PC-9 (cell line): Measurements from ENCODE around the gene USP28. TPM values are rescaled to one million over a fixed set of nuclear protein-coding genes. Genes with fewer than 3 reads are reported as not detected.
"Not testable (repeated sequence)": the region's sequence is repeated elsewhere in the genome, so short reads cannot be mapped to it uniquely, and the experiment has no call there.

Experiments
- Bru-seq: library from RNA; stranded (reverse); fragments of 400-500 nt; gene quantifications from one replicate; lab custom pipeline; 2021; lab: Mats Ljungman, UMichigan
- BruChase-seq, 2 experiments: library from RNA; stranded (reverse); fragments of 400-500 nt; gene quantifications; one replicate each; lab custom pipeline; 2021; lab: Mats Ljungman, UMichigan
- BruUV-seq: library from RNA; stranded (reverse); fragments of 400-500 nt; replicated peaks from 2 replicates; lab custom pipeline; 2021; lab: Mats Ljungman, UMichigan
- CTCF ChIA-PET: fragments of 300-600 bp; sonication (Branson Sonifier 250); formaldehyde crosslinking; loops from one replicate; lab custom pipeline; 2022; ENCODE audit warnings: antibody characterized with exemption; lab: Charles Lee
- POLR2A ChIA-PET: fragments of 300-600 bp; sonication (Branson Sonifier 250); formaldehyde crosslinking; loops from one replicate; lab custom pipeline; 2022; ENCODE audit warnings: antibody characterized with exemption; ENCODE audit not compliant: unreplicated experiment; lab: Charles Lee
- DNase-seq, 2 experiments: peaks; one replicate each; pipeline versions ENCODE4 v3.0.0 to v3.0.0-alpha.2; 2015 to 2022; ENCODE audit warnings: mixed read lengths in 1 of 2
- H2AFZ ChIP-seq: fragments of 200-600 bp; sonication (generic); 2 replicates; pipeline ENCODE4 v1.8.1; 2017; ENCODE audit warnings: antibody characterized with exemption
- H3F3A ChIP-seq: fragments of 200-600 bp; sonication (generic); 2 replicates; pipeline ENCODE4 v1.8.1; 2017; ENCODE audit warnings: antibody characterized with exemption, mild to moderate bottlenecking, low read depth; ENCODE audit not compliant: insufficient read depth
- H3K27ac ChIP-seq: fragments of 200-600 bp; sonication (generic); 2 replicates; pipeline ENCODE4 v1.6.1; 2016; ENCODE audit warnings: mixed run types
- H3K27me3 ChIP-seq: fragments of 200-600 bp; sonication (generic); 2 replicates; pipeline ENCODE4 v1.6.1; 2016; ENCODE audit warnings: low read depth, mixed run types; ENCODE audit not compliant: insufficient read depth
- H3K36me3 ChIP-seq: fragments of 200-600 bp; sonication (generic); 2 replicates; pipeline ENCODE4 v1.6.1; 2016; ENCODE audit warnings: low read depth, mixed run types
- H3K4me1 ChIP-seq: fragments of 200-600 bp; sonication (generic); replicated peaks from 2 replicates; pipeline ENCODE4 v1.6.1; 2016; ENCODE audit warnings: mixed run types; ENCODE audit not compliant: insufficient read depth
- H3K4me2 ChIP-seq: fragments of 200-600 bp; sonication (generic); 2 replicates; pipeline ENCODE4 v1.6.1; 2017; ENCODE audit warnings: mixed run types
- H3K4me3 ChIP-seq: fragments of 200-600 bp; sonication (generic); 2 replicates; pipeline ENCODE4 v1.6.1; 2016; ENCODE audit warnings: mixed run types
- H3K79me2 ChIP-seq: fragments of 200-600 bp; sonication (generic); 2 replicates; pipeline ENCODE4 v1.6.1; 2017; ENCODE audit warnings: low read depth, mixed run types
- H3K9me2 ChIP-seq: fragments of 200-600 bp; sonication (generic); 2 replicates; pipeline ENCODE4 v1.8.1; 2017; ENCODE audit warnings: mild to moderate bottlenecking; ENCODE audit not compliant: insufficient read depth
- H3K9me3 ChIP-seq: fragments of 200-600 bp; sonication (generic); 2 replicates; pipeline ENCODE4 v1.8.1; 2016; ENCODE audit warnings: low read depth; ENCODE audit not compliant: insufficient read depth
- H4K20me1 ChIP-seq: fragments of 200-600 bp; sonication (generic); 2 replicates; pipeline ENCODE4 v1.8.1; 2017; ENCODE audit not compliant: insufficient read depth
- EZH2 ChIP-seq: fragments of 200-600 bp; sonication (generic); IDR thresholded peaks from 2 replicates; pipeline ENCODE4 v1.8.0; 2017; ENCODE audit warnings: antibody characterized with exemption, low read depth
- intact Hi-C: fragments of 100-400 bp; cut with micrococcal nuclease; formaldehyde crosslinking; loops from one replicate; pipeline ENCODE4 v1.10.0; 2022; ENCODE audit not compliant: unreplicated experiment
- long read RNA-seq: library from polyadenylated mRNA; stranded (forward); transcript quantifications from one replicate; pipeline ENCODE4 v2.0.0, GENCODE V29; 2022
- total RNA-seq: library from RNA; stranded (reverse); gene quantifications from 2 replicates; pipeline ENCODE4 v1.2.3, GENCODE V29; 2021
- TF ChIP-seq, protein P1 (sequence below): fragments of 200-600 bp; sonication (generic); conservative IDR thresholded peaks from 2 replicates; pipeline ENCODE4 v1.6.1; 2017; ENCODE audit warnings: mixed run types, antibody characterized with exemption, mild to moderate bottlenecking, moderate library complexity

Gene USP28, protein sequence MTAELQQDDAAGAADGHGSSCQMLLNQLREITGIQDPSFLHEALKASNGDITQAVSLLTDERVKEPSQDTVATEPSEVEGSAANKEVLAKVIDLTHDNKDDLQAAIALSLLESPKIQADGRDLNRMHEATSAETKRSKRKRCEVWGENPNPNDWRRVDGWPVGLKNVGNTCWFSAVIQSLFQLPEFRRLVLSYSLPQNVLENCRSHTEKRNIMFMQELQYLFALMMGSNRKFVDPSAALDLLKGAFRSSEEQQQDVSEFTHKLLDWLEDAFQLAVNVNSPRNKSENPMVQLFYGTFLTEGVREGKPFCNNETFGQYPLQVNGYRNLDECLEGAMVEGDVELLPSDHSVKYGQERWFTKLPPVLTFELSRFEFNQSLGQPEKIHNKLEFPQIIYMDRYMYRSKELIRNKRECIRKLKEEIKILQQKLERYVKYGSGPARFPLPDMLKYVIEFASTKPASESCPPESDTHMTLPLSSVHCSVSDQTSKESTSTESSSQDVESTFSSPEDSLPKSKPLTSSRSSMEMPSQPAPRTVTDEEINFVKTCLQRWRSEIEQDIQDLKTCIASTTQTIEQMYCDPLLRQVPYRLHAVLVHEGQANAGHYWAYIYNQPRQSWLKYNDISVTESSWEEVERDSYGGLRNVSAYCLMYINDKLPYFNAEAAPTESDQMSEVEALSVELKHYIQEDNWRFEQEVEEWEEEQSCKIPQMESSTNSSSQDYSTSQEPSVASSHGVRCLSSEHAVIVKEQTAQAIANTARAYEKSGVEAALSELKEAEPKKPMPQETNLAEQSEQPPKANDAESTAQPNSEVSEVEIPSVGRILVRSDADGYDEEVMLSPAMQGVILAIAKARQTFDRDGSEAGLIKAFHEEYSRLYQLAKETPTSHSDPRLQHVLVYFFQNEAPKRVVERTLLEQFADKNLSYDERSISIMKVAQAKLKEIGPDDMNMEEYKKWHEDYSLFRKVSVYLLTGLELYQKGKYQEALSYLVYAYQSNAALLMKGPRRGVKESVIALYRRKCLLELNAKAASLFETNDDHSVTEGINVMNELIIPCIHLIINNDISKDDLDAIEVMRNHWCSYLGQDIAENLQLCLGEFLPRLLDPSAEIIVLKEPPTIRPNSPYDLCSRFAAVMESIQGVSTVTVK
- total RNA-seq (36.6 and 38.1 TPM in 2 replicates), Bru-seq, nascent RNA (percentile 68 among the genes with signal in this experiment), BruChase-seq, experiment 1, labeled RNA remaining after a 2-hour chase (percentile 65 among the genes with signal in this experiment), BruChase-seq, experiment 2, labeled RNA remaining after a 6-hour chase (percentile 63 among the genes with signal in this experiment)
- long read RNA-seq, partial matches to known transcripts, result 4 of 29 reads
- long read RNA-seq, other reads (novel, unspliced or antisense), result 23 of 29 reads

GRCh38 chr11:113875234-113876073 is at the start of gene USP28:
Gene USP28 (minus strand): TSS chr11:113875572. CDS start chr11:113875501, 71 bp downstream.
- DNase-seq, result peak; percentile 88 to 94
- H3K27me3 ChIP-seq, result no peaks in the 10 kb centered on the region
- no peaks in the 10 kb centered on the region for H3K9me3 ChIP-seq
- no peaks in the 10 kb centered on the region for H3F3A ChIP-seq
- H3K4me1 ChIP-seq, result peaks cover 8% of the 10 kb centered on the region; the same call in 1 of the 2 replicates
- TF ChIP-seq, protein P1, sequence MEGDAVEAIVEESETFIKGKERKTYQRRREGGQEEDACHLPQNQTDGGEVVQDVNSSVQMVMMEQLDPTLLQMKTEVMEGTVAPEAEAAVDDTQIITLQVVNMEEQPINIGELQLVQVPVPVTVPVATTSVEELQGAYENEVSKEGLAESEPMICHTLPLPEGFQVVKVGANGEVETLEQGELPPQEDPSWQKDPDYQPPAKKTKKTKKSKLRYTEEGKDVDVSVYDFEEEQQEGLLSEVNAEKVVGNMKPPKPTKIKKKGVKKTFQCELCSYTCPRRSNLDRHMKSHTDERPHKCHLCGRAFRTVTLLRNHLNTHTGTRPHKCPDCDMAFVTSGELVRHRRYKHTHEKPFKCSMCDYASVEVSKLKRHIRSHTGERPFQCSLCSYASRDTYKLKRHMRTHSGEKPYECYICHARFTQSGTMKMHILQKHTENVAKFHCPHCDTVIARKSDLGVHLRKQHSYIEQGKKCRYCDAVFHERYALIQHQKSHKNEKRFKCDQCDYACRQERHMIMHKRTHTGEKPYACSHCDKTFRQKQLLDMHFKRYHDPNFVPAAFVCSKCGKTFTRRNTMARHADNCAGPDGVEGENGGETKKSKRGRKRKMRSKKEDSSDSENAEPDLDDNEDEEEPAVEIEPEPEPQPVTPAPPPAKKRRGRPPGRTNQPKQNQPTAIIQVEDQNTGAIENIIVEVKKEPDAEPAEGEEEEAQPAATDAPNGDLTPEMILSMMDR, result no peak
- peak within 1 kb of the TSS; percentile 70 for H3K27ac ChIP-seq
- intact Hi-C loops, result no loop called here
- H3K4me2 ChIP-seq, result peak within 1 kb of the TSS; percentile 87
- peak within 1 kb of the TSS; percentile 83 for H3K4me3 ChIP-seq
- no peaks in the 10 kb centered on the region for H3K79me2 ChIP-seq
- BruUV-seq, result no TSS peak
- POLR2A ChIA-PET, result interaction anchor here (0.5 to 0.7 kb wide), 3 partner anchors 564 to 1835 kb away, joined by 3 to 8 read pairs (median 5); no protein-coding TSS in a partner anchor
- H4K20me1 ChIP-seq, result no peaks in the 10 kb centered on the region
- H3K9me2 ChIP-seq, result no peaks in the 10 kb centered on the region
- H3K36me3 ChIP-seq, result no peaks in the 10 kb centered on the region
- CTCF ChIA-PET, result interaction anchor here (0.6 kb wide), 1 partner anchor 14 kb away, joined by 3 read pairs; no protein-coding TSS in a partner anchor
- peak within 1 kb of the TSS; percentile 90 for H2AFZ ChIP-seq

- no TSS peak for BruUV-seq
- Histone ChIP-seq H3K27ac (no peak overlapping the region), H3F3A (no peaks in the 10 kb centered on the region), H3K4me1 (no peaks in the 10 kb centered on the region), H4K20me1 (no peaks in the 10 kb centered on the region), H2AFZ (no peak overlapping the region), H3K79me2 (no peaks in the 10 kb centered on the region), H3K36me3 (no peaks in the 10 kb centered on the region), H3K9me3 (no peaks in the 10 kb centered on the region), H3K4me2 (no peak overlapping the region), H3K4me3 (no peak overlapping the region), H3K9me2 (no peaks in the 10 kb centered on the region), H3K27me3 (peaks cover 89% of the 10 kb centered on the region)
- DNase-seq, result no peak
- TF ChIP-seq, protein P1, result no peak
- no peak for TF ChIP-seq EZH2
- CTCF ChIA-PET, result no interaction called here
- POLR2A ChIA-PET, result no interaction called here
- intact Hi-C loops, result no loop called here
These were observed 48.2 kb upstream of the USP28 start for GRCh38 chr11:113923572-113923971.

- H3K9me3 ChIP-seq, BruUV-seq, H3K27ac ChIP-seq, H4K20me1 ChIP-seq, H3K4me2 ChIP-seq, CTCF ChIA-PET, H3K4me3 ChIP-seq, H3F3A ChIP-seq, H3K9me2 ChIP-seq, H3K4me1 ChIP-seq, intact Hi-C loops, H3K79me2 ChIP-seq, H2AFZ ChIP-seq, DNase-seq, POLR2A ChIA-PET, H3K36me3 ChIP-seq: not testable (repeated sequence)
- H3K27me3 ChIP-seq, result peaks cover 83% of the 10 kb centered on the region
These were observed 36.1 kb upstream of the USP28 start for GRCh38 chr11:113911491-113911890.
